Cardiac fibroblast (primary cell): Measurements from ENCODE around the gene NLRP1.

Experiments
- DNase-seq, 2 donors: peaks; one replicate each; pipeline versions ENCODE4 v3.0.0 to v3.0.0-alpha.2; 2010; ENCODE audit warnings: low read depth in 2 of 2
- H3K4me3 ChIP-seq, 2 donors: replicated peaks in 1 of 2; 1 replicate in 1 of 2; 2 replicates in 1 of 2; pipeline ENCODE4 v1.5.1; 2011; ENCODE audit warnings: low read depth in 2 of 2, low read length in 2 of 2, mild to moderate bottlenecking in 2 of 2, moderate library complexity in 1 of 2
- CTCF ChIP-seq: IDR thresholded peaks from one replicate; pipeline ENCODE4 v1.5.1; 2011; ENCODE audit warnings: low read depth, mild to moderate bottlenecking, low read length, inconsistent platforms

Gene NLRP1

GRCh38 chr17:5571281-5571680 is 13.0 kb downstream of the NLRP1 start:
- no peak overlapping the region for H3K4me3 ChIP-seq
- peak in 1 of 2 donors; percentile 28 for DNase-seq
- TF ChIP-seq CTCF, result no peak

DNA sequence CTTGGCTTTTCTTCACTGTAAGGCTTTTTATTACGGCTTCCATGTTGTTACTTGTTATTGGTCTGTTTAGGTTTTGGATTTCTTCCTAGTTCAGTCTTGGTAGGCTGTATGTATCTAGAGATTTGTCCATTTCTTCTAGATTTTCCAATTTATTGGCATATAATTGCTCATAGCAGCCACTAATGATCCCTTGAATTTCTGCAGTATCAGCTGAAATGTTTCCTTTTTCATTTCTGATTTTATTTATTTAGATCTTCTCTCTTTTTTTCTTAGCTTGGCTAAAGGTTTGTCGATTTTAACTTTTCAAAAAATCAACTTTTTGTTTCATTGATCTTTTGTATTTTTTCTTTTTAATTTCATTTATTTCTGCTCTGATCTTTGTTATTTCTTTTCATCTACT is 18.5 kb downstream of the NLRP1 start:
- H3K4me3 ChIP-seq, result no peak overlapping the region
- no peak for DNase-seq
- TF ChIP-seq CTCF, result no peak

GRCh38 chr17:5563456-5563855 is 20.9 kb downstream of the NLRP1 start:
- DNase-seq, result peak in 1 of 2 donors; percentile 38
- H3K4me3 ChIP-seq, result no peak overlapping the region
- TF ChIP-seq CTCF, result no peak

DNA sequence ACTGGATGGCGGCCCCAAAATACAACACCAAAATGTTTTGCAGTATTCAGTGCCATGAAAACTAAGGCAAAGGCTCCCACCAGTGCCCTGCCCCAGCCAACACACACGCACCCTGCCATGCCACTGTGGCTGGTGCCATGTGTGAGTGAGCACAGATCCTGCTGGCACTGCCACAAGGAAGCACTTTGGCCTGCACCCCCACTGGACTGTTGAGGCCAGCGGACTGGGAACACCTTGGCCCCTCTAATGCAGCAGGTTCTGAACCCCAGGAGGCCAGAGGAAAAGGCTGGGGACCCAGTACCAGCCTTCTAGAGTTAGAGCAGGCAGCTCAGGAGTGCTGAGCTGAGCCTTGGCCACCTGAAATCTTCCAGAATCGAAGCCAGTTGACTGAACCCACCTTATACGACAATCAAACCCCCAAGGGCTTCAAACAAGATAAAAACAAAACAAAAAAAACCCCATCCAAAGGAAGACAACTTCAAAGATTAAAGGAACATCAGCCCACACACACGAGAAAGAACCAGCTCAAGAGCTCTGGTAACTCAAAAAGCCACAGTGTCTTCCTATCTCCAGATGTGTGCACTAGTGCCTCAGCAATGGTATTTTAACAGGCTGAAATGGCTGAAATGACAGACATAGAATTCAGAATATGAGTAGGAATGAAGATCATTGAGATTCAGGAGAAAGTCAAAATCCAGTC is 21.5 kb downstream of the NLRP1 start:
- DNase-seq, result no peak
- no peak overlapping the region for H3K4me3 ChIP-seq
- no peak for TF ChIP-seq CTCF

- no peak for TF ChIP-seq CTCF
- H3K4me3 ChIP-seq, result no peak overlapping the region
- no peak for DNase-seq
Measured at GRCh38 chr17:5561736-5562571, 22.4 kb downstream of the NLRP1 start.

DNA sequence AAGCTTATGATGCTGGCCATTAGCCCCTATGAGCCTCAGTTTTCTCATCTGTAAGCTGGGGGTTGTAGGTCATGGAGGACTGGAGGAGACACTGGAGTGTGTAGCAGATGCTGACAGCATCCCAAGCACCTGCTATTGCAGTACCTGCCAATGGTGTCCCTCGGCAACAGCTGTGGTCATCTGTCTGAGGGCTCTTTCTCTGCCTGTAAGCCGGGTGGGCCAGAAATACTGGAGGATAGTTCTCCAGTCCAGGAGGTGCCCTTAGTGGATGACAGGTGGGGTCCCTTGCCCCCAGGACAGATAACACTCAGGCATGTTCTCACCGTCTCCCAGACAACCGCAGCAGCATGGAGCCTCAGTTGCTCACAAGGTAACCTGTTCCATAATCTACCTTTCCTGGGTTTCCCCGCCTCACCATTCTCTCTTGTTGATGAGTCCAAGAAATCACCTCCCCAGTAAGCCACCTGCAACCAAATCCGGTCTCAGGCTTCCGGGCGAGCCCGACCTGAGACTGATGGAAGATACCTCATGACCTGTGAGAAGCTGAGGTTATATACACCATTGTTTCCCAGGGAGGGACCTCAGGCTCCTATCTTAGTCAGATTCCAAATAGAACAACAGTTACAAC is 23.8 kb downstream of the NLRP1 start:
- no peak for TF ChIP-seq CTCF
- DNase-seq, result no peak

More for the DNA sequence above, 23.8 kb downstream of the NLRP1 start:
- no peak overlapping the region for H3K4me3 ChIP-seq
